Suprapubic skin (tissue), 4 donors: ENCODE data around the gene ARHGEF28. TPM values are rescaled to one million over a fixed set of nuclear protein-coding genes. Genes with fewer than 3 reads are reported as not detected.

Experiments used
- DNase-seq, 2 donors: peaks; one replicate each; pipeline ENCODE4 v3.0.0-alpha.2; 2019; ENCODE audit warnings: low spot score in 2 of 2
- H3K27ac ChIP-seq: fragments of 200-600 bp; sonication (generic); one replicate; pipeline ENCODE4 v1.5.1; 2019
- H3K27me3 ChIP-seq: fragments of 200-600 bp; sonication (generic); one replicate; pipeline ENCODE4 v1.5.1; 2019
- H3K36me3 ChIP-seq: fragments of 200-600 bp; sonication (generic); one replicate; pipeline ENCODE4 v1.5.1; 2019
- H3K4me1 ChIP-seq: fragments of 200-600 bp; sonication (generic); one replicate; pipeline ENCODE4 v1.5.1; 2019
- H3K4me3 ChIP-seq: fragments of 200-600 bp; sonication (generic); one replicate; pipeline ENCODE4 v1.5.1; 2019; ENCODE audit warnings: mild to moderate bottlenecking
- H3K9me3 ChIP-seq: fragments of 200-600 bp; sonication (generic); one replicate; pipeline ENCODE4 v1.5.1; 2019
- EP300 ChIP-seq: sonication (generic); formaldehyde crosslinking; IDR thresholded peaks from one replicate; pipeline ENCODE4 v1.6.1; 2017; ENCODE audit warnings: antibody characterized with exemption
- POLR2A ChIP-seq, 2 donors: fragments of 450-650 bp; IDR thresholded peaks; one replicate each; pipeline ENCODE4 v1.6.1; 2017; ENCODE audit warnings: antibody characterized with exemption in 2 of 2, mild to moderate bottlenecking in 2 of 2, moderate library complexity in 2 of 2
- POLR2AphosphoS5 ChIP-seq, 3 donors: sonication (generic); formaldehyde crosslinking; IDR thresholded peaks; one replicate each; pipeline ENCODE4 v1.6.1; 2017; ENCODE audit warnings: antibody characterized with exemption in 3 of 3
- WGBS: methylation state at CpG from one replicate; pipeline ENCODE4 v1.1.5; 2018; 5-methylcytosine and 5-hydroxymethylcytosine counted together
- total RNA-seq, 4 donors: library from RNA; depleted of rRNA; stranded (reverse); fragments of >200 nt; gene quantifications; one replicate each; pipeline ENCODE4 v1.1.0, GENCODE V29; 2016
- TF ChIP-seq, protein P1 (sequence below), 2 donors: fragments of 200-600 bp in 1 of 2; fragments of 450-650 bp in 1 of 2; sonication (generic) in 1 of 2; IDR thresholded peaks; one replicate each; pipeline ENCODE4 v1.5.1; 2016 to 2019; ENCODE audit warnings: antibody characterized with exemption in 2 of 2, mild to moderate bottlenecking in 1 of 2, moderate library complexity in 1 of 2

The ARHGEF28 gene
- total RNA-seq, 4 donors from 2014 or later: 25.6 to 104 (median 39.1) TPM

DNA sequence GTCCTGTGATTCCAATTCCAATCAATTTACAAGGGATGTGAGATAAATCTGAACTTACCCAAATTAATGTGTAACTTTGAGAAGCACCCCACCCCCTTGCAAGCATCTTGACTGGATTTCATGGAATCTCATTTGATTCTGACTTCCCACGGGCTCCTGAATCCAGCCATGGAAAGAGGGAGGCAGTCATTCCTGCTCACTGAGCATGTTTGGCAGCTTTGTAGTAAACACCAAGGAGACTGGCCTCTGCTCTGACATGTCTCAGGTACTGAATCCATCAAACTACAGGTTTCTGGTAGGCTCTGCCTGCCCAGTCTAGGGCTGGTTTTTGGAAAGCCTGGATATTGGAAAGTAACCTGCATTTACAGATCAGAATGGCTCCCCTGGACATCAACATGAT is 357.6 kb downstream of the ARHGEF28 start:
- DNase-seq: no peak
- no peak overlapping the region for H3K4me3 ChIP-seq
- H3K27ac ChIP-seq: no peak overlapping the region
- 50% methylated on average over 1 of the region's 1 CpG for WGBS
- no peak for TF ChIP-seq POLR2A (IDR thresholded peaks at IDR 0.05)
- TF ChIP-seq EP300: no peak
- TF ChIP-seq POLR2AphosphoS5 (IDR thresholded peaks at IDR 0.05): no peak
- TF ChIP-seq, protein P1, sequence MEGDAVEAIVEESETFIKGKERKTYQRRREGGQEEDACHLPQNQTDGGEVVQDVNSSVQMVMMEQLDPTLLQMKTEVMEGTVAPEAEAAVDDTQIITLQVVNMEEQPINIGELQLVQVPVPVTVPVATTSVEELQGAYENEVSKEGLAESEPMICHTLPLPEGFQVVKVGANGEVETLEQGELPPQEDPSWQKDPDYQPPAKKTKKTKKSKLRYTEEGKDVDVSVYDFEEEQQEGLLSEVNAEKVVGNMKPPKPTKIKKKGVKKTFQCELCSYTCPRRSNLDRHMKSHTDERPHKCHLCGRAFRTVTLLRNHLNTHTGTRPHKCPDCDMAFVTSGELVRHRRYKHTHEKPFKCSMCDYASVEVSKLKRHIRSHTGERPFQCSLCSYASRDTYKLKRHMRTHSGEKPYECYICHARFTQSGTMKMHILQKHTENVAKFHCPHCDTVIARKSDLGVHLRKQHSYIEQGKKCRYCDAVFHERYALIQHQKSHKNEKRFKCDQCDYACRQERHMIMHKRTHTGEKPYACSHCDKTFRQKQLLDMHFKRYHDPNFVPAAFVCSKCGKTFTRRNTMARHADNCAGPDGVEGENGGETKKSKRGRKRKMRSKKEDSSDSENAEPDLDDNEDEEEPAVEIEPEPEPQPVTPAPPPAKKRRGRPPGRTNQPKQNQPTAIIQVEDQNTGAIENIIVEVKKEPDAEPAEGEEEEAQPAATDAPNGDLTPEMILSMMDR (IDR thresholded peaks at IDR 0.05): no peak
- H3K4me1 ChIP-seq: peaks cover 10% of the 10 kb centered on the region
- H3K9me3 ChIP-seq: no peaks in the 10 kb centered on the region
- no peaks in the 10 kb centered on the region for H3K27me3 ChIP-seq
- no peaks in the 10 kb centered on the region for H3K36me3 ChIP-seq

DNA sequence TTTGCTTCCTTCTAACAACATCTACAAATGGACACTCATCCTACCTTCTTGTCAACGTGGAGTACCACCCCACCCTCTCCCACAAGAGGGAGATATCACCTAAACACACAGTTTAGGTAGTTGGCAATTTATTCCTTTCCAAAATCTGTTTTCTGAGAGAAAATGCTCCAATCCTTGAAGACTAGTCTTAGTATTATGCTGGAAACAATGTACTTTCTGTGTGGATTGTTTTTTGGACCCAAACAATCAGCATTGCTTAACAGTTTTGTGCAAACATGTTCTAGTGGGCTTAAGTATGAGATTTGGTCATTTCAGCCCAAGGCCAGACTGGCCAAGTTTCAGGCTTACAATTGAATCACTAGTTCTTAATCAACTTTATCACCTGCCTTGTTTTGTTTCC is 359.1 kb downstream of the ARHGEF28 start:
- H3K4me3 ChIP-seq: no peak overlapping the region
- no peaks in the 10 kb centered on the region for H3K27me3 ChIP-seq
- no peak overlapping the region for H3K27ac ChIP-seq
- no peak for DNase-seq
- no peak for TF ChIP-seq POLR2AphosphoS5 (IDR thresholded peaks at IDR 0.05)
- TF ChIP-seq, protein P1 (IDR thresholded peaks at IDR 0.05): no peak
- no peak for TF ChIP-seq EP300
- no peak for TF ChIP-seq POLR2A (IDR thresholded peaks at IDR 0.05)
- no peaks in the 10 kb centered on the region for H3K36me3 ChIP-seq
- H3K4me1 ChIP-seq: peaks cover 10% of the 10 kb centered on the region
- H3K9me3 ChIP-seq: no peaks in the 10 kb centered on the region
- 35% methylated on average over 1 of the region's 1 CpG for WGBS

DNA sequence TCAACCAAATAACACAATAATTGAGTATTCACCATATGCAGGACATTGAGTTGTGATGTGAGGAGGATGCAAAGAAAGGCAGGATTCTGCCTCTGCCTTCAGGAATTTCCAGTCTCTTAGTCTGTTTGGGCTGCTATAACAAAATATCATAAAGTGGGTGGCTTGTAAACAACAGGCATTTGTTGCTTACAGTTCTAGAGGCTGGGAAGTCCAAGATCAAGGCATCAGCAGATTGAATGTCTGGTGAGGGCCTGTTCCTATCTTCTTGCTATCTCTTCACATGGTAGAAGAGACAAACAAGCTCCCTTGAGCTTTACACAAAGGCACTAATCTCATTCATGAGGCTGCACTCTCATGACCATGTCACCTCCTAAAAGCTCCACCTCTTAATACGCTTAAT is 360.7 kb downstream of the ARHGEF28 start:
- 100% methylated on average over 1 of the region's 1 CpG for WGBS
- no peak for DNase-seq
- Histone ChIP-seq H3K4me1 (peaks cover 10% of the 10 kb centered on the region), H3K36me3 (no peaks in the 10 kb centered on the region), H3K27me3 (no peaks in the 10 kb centered on the region), H3K4me3 (no peak overlapping the region), H3K9me3 (no peaks in the 10 kb centered on the region), H3K27ac (no peak overlapping the region)
- no peak for TF ChIP-seq POLR2AphosphoS5 (IDR thresholded peaks at IDR 0.05)
- no peak for TF ChIP-seq EP300
- no peak for TF ChIP-seq POLR2A (IDR thresholded peaks at IDR 0.05)
- TF ChIP-seq, protein P1 (IDR thresholded peaks at IDR 0.05): no peak

DNA sequence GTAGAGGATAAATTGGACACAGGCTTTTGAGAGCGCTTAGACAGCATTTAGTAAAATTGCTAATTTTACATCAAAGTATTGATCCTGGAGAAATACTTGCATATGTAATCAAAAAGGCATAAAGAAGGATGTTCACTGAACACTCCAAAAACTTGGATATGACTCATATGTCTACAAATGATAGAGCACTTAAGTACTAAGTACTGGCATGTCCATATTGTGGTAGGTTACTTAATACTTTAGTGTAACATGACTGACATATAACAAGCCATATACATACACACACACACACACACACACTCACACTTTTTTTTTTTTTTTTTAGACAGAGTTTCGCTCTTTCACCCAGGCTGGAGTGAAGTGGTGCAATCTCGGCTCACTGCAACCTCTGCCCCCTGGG is 361.9 kb downstream of the ARHGEF28 start:
- no peaks in the 10 kb centered on the region for H3K27me3 ChIP-seq
- H3K9me3 ChIP-seq: no peaks in the 10 kb centered on the region
- WGBS: 96% methylated on average over 3 of the region's 3 CpGs
- H3K4me3 ChIP-seq: no peak overlapping the region
- H3K27ac ChIP-seq: no peak overlapping the region
- H3K4me1 ChIP-seq: peaks cover 10% of the 10 kb centered on the region
- no peak for DNase-seq
- no peaks in the 10 kb centered on the region for H3K36me3 ChIP-seq
- TF ChIP-seq POLR2A (IDR thresholded peaks at IDR 0.05): no peak
- TF ChIP-seq, protein P1 (IDR thresholded peaks at IDR 0.05): no peak
- no peak for TF ChIP-seq EP300
- TF ChIP-seq POLR2AphosphoS5 (IDR thresholded peaks at IDR 0.05): no peak

DNA sequence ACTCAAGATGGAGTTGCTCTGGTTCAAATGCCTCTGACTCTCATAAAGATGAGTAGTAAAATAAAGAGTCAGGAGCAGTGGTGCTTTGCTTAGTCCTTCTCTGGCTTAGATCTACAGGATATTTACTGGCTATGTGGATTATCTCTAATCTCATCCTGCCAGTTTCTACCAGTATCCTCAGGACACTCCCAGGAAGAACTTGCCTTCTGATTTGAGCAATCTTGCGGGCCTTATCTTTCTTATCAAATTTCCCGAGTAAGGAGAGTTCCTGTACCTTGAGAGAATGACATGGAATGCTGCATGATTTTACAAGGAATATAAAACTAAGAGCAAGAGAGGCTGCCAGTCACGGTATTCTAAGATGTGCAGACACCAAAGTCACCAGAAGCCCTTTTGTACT is 364.0 kb downstream of the ARHGEF28 start:
- H3K4me3 ChIP-seq: no peak overlapping the region
- 65% methylated on average over 3 of the region's 3 CpGs for WGBS
- no peaks in the 10 kb centered on the region for H3K9me3 ChIP-seq
- DNase-seq: no peak
- H3K27ac ChIP-seq: no peak overlapping the region
- no peaks in the 10 kb centered on the region for H3K36me3 ChIP-seq
- TF ChIP-seq POLR2A (IDR thresholded peaks at IDR 0.05): no peak
- TF ChIP-seq, protein P1 (IDR thresholded peaks at IDR 0.05): no peak
- TF ChIP-seq EP300: no peak
- no peak for TF ChIP-seq POLR2AphosphoS5 (IDR thresholded peaks at IDR 0.05)
- H3K4me1 ChIP-seq: no peaks in the 10 kb centered on the region
- H3K27me3 ChIP-seq: peaks cover 3% of the 10 kb centered on the region

Other genes starting within 250 kb of the ARHGEF28 start
- gene FOXD1, start 177.4 kb upstream of the ARHGEF28 start, total RNA-seq: under 1 TPM in 3 of 4 donors, not detected in 1; 0.26 to 0.52 (median 0.51) TPM
- 100 to 1,000 TPM; 473 to 851 (median 620) TPM for gene BTF3, start 127.8 kb upstream of the ARHGEF28 start, total RNA-seq
- gene ANKRA2, start 60.6 kb upstream of the ARHGEF28 start, total RNA-seq: 10 to 100 TPM; 18.8 to 57.9 (median 20.9) TPM
- gene UTP15, start 60.5 kb upstream of the ARHGEF28 start, total RNA-seq: 10 to 100 TPM; 31.4 to 67.8 (median 47.8) TPM